Measurements from ENCODE around the gene BPHL.
"Not testable (repeated sequence)": the region's sequence is repeated elsewhere in the genome, so short reads cannot be mapped to it uniquely, and the experiment has no call there.

Gene BPHL

GRCh38 chr6:3118353-3119039 is at the start of gene BPHL:
Gene BPHL (plus strand): TSS chr6:3118711. CDS start chr6:3118741, 30 bp downstream.
- no peak for FAIRE-seq

- no peak for FAIRE-seq
Observed at GRCh38 chr6:3071568-3071967, 46.9 kb upstream of the BPHL start.

- no peak for FAIRE-seq
Observed at GRCh38 chr6:3072798-3073197, 45.7 kb upstream of the BPHL start.

GRCh38 chr6:3073382-3073781 is 45.1 kb upstream of the BPHL start:
- no peak for FAIRE-seq

GRCh38 chr6:3075772-3076113 is 42.8 kb upstream of the BPHL start:
- no peak for FAIRE-seq

GRCh38 chr6:3076320-3076719 is 42.2 kb upstream of the BPHL start:
- no peak for FAIRE-seq

GRCh38 chr6:3077430-3077829 is 41.1 kb upstream of the BPHL start:
- no peak for FAIRE-seq

- not testable (repeated sequence) for FAIRE-seq
Observed at GRCh38 chr6:3078952-3079351, 39.6 kb upstream of the BPHL start.

- no peak for FAIRE-seq
Observed at GRCh38 chr6:3079682-3080081, 38.8 kb upstream of the BPHL start.

- no peak for FAIRE-seq
Observed at GRCh38 chr6:3081960-3082359, 36.6 kb upstream of the BPHL start.

- no peak for FAIRE-seq
Observed at GRCh38 chr6:3085074-3085473, 33.4 kb upstream of the BPHL start.

- no peak for FAIRE-seq
Observed at GRCh38 chr6:3086282-3086946, 32.1 kb upstream of the BPHL start.

GRCh38 chr6:3088446-3088845 is 30.1 kb upstream of the BPHL start:
- FAIRE-seq: no peak

GRCh38 chr6:3088968-3089367 is 29.5 kb upstream of the BPHL start:
- FAIRE-seq: no peak

GRCh38 chr6:3090013-3090412 is 28.5 kb upstream of the BPHL start:
- FAIRE-seq: no peak

- FAIRE-seq: no peak
Observed at GRCh38 chr6:3094815-3095214, 23.7 kb upstream of the BPHL start.

GRCh38 chr6:3102875-3103274 is 15.6 kb upstream of the BPHL start:
- no peak for FAIRE-seq

GRCh38 chr6:3108746-3109414 is 9.6 kb upstream of the BPHL start:
- FAIRE-seq: no peak

GRCh38 chr6:3109761-3110160 is 8.8 kb upstream of the BPHL start:
- no peak for FAIRE-seq

- FAIRE-seq: no peak
Observed at GRCh38 chr6:3114377-3114776, 4.1 kb upstream of the BPHL start.

- no peak for FAIRE-seq
Observed at GRCh38 chr6:3117912-3118352, 579 bp upstream of the BPHL start.

- FAIRE-seq: no peak
Observed at GRCh38 chr6:3119040-3119723, 671 bp downstream of the BPHL start.

GRCh38 chr6:3120765-3121089 is 2.2 kb downstream of the BPHL start:
- FAIRE-seq: no peak

GRCh38 chr6:3122823-3123182 is 4.3 kb downstream of the BPHL start:
- FAIRE-seq: no peak
